ENCODE results near the gene PAK6.

PAK6 gene

DNA sequence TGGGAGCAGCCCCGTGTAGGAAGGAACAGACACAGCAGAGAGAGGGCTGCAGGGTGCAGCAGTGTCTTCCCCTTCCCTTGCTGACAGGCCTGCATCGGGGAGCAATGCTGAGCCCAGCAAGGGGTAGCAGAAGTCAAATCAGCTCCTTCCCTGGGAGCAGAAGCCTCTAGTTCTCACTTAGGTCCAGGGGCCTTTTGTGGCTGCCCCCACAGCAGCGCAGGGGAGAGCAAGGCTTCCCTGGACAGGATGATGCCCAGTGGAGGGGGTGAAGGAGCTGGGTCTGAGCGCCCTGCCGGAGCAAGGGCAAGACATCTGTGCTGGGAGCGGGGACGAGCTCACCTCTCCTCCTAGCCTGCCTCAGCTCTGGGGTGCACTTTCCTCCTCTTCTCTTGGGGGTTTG, 68.0 kb downstream of the PAK6 start:
- in situ Hi-C loops (cut with MboI; ENCODE audit: low sequenced_read_pairs): no loop called here

DNA sequence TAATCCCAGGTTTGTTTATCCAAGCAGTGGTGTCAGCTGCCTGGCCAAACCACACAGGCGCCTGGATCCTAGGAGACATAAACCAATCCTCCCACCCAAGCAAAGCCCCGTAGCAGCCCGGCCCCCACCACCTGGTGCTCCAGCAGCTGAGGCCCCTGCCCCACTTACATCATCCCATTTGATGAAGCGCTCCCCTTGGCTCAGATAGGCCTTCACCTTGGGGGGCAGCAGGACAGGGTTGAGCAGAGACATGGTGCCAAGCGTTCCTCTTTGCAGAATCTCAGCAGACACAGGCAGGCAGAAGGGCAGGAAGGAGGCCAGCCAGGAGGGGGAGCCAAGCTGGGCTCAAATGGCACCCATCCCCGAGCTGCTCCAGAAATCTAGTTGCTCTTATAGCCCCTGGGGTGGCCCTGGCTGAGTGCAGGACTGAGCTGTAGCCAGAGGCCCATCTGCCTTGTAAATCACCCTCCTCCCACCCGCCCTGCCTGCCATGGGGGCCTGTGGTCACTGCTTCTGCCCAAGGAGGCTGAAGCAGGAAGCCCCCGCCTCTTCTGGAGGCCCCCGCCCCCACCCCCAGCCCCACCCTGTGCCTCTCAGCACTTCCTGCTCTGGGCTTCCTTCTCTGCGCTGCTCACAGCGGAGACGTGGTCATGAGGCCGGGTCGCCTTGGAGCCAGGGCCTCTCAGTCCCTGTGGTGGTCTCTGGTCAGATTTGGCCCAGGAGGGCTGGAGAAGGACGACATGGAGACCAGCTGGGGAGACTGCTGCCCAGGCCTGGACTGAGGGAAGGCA, 68.8 kb downstream of the PAK6 start, which contains the start of gene PLCB2:
Gene PLCB2, minus strand, starts transcription at position 515 of the 791 bp plus-strand sequence. Its CDS starts 263 bp downstream, at position 252.
- in situ Hi-C loops (cut with MboI; ENCODE audit: low sequenced_read_pairs): no loop called here

DNA sequence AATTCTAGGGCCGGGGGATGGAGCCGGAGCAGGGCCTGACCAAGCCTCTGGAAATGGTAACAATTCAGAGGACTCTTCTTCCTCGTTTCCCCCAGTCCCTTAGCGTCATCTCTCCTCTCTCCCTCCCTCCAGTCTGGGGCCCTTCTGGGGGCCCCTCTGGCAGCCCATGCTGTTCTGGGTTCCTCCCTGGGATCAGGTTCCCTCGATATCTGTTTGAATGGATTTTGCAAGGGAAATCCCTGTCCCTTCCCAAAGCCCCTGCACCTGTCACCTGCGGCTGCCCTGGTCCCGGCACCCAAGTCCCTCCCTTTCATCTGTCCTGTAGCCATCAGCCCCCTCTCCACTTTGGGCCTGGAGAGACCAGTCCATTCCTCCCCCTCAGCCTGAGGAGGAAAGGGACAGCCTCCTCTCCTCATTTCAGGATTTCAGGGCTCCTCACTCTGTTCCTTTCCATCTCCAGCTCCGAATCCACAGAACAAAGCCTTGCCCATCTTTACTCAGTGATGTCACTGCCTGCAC, 70.5 kb downstream of the PAK6 start:
- in situ Hi-C loops (cut with MboI; ENCODE audit: low sequenced_read_pairs): no loop called here

DNA sequence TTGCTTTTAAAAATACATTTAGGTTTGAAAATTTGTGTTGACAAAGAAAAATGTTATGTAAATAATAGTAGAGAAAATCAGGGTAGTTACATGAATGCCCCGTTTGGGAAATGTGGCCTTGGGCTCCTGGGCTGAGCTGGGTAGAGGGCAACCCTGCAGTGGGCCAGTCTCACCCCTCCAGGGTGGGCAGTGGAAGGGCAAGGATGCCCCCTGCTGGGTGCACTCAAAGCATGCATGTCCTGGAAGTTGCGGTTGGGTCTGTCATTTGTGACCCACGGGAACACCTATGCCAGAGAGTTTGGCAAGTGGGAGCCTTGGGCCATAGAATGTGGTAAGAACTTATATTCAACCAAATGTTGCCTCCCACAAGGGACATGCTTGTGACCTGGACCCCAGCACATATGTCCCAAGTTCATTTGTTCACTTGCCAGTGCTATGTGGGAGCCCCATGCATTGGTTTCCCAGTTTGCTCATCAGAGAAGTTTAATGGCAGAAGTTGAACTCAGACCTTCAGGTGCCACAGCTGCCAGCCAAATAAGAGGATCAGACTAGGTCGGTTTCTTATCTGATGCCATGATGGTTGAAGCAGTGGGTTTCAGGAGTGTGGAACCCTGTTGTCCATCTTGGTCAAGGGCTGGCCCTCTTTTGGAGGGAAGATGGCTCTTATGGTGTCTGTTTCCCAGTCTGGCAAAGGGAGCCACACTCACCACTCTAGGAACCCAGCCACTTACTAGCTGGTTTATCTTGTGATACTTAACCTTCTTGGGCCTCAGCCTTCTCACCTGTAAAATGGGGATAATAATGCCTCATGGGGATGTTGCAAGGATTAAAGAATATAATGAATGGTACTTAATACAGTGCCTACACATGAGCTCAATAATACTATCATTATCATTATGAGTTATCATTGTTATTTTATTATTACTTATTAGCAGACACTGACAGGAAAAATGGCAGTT, 71.4 kb downstream of the PAK6 start:
- in situ Hi-C loops (cut with MboI; ENCODE audit: low sequenced_read_pairs): no loop called here

DNA sequence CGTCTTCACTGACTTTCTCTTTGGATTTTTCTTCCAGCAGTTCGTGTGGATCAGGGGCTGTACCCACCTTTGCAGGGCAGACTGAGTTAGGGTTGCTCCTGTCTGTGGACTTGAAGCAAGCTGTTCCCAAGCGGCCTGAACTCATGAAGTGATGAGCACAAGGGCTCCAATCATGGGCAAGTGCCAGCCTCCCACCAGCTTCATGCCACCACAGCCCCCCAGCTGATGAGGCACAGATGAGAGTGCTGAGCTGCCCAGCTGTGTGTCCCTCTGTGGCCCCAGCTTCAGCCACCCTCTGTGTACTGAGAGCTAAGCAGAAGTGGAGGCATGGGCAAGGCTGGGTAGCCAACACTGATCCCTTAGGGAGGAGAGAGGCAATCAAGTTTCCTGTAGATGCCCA, 72.1 kb downstream of the PAK6 start:
- in situ Hi-C loops (cut with MboI; ENCODE audit: low sequenced_read_pairs): no loop called here

DNA sequence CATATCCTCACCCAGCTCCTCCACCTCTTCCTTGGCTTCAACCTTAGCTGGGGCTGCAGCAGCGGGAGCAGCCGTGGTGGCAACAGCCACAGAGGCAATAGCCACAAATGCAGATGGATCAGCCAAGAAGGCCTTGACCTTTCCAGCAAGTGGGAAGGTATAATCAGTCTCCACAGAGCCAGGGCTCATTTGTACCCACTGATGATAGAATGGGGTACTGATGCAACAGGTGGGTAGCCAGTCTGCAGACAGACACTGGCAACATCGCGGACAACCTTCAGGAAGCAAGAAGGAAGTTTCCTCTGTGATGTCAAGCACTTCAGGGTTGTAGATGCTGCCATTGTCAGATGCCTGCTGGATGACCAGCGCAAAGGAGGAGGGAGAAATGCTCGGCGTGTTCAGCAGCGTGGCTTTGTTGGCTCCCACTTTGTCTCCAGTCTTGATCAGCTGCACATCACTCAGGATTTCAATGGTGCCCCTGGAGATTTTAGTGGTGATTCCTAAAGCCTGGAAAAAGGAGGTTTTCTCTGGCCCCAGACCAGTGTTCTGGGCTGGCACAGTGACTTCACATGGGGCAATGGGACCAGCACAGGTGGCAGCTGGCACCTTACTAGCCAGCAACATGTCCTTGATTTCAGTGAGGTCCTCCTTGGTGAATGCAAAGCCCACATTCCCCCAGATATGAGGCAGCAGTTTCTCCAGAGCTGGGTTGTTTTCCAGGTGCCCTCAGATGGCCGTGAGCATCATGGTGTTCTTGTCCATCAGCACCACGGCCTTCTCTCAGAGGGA, 73.7 kb downstream of the PAK6 start:
- in situ Hi-C loops (cut with MboI; ENCODE audit: low sequenced_read_pairs): no loop called here

DNA sequence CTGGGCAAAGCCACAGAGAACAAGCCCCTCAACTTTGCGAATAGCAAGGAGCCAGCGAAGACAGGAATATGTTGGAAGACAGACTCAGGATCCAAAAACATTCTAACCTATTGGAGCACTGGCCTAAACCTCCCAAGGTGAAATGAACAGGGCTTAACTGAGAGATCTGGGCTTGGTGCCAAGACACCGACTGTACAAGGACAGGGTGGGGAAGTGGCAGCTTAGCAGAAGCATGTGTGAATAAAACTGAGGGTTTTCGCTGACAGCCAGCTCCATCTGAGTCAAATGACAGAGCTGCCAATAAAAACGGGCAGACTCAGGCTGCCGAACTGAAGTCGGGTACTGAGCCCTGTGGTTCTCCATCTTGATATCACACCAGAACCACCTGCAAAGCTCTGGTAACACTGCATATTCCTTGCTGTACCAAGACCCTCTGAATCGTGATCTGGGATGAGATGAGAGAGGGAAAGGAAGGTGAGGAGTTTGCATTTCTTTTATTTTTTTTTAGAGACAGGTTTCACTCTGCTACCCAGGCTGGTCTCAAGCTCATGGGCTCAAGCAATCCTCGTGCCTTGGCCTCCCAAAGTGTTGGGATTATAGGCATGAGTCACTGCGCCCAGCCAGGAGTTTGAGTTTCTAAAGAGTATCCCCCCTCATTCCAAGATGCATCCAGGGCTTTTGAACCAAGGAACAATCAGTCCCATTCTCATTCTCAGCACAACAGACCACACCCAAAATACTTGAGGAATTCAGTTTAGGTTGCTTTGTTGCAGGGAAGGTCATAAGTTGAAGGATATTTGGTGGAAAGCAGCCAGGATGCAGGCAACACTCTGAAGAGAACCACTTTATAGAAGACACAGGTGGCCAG, 74.9 kb downstream of the PAK6 start:
- in situ Hi-C loops (cut with MboI; ENCODE audit: low sequenced_read_pairs): no loop called here

DNA sequence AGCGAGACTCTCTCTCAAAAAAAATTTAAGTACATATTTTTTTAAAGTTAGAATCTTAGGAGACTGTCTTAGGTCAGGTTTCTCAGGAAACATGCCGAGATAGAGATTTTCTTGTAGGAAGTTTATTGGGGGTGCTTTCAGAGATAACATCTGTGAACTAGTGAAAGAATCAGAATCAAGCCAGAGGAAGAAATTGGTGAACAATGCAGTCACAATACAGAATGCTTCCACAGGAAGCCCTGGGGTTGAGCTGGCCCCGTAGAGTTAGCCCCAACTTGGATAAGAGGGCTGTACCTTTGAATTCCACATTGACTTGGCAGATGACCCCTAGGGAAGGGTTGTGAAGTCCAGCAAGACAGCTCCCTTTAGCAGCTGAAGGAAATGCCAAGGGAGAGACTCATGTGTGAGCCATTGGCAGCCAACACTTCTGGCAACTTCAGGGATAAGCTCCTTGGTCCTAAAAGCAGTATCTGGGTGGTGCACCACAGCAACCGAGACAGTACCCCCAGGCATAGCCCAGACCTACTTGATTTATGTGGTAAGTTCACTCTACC, 75.9 kb downstream of the PAK6 start:
- in situ Hi-C loops (cut with MboI; ENCODE audit: low sequenced_read_pairs): no loop called here

DNA sequence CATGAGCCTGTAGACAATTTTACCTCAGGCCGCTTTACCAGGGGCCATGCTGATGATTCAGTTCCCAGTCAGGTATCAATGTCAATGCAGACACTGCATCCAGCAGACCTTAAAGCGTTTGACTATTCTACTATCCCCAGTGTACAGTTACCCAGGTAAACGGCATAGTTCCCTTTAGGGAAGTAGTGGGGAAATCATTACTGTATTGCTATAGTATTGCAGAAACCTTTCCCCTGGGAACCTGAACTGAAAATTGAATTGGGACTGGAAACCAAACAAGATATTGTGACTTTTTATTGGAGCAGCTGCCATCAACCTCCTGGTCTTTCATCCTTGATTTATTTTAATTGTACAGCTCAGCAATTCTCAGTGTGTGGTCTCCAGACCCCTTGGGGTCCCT, 78.1 kb downstream of the PAK6 start:
- in situ Hi-C loops (cut with MboI; ENCODE audit: low sequenced_read_pairs): no loop called here

DNA sequence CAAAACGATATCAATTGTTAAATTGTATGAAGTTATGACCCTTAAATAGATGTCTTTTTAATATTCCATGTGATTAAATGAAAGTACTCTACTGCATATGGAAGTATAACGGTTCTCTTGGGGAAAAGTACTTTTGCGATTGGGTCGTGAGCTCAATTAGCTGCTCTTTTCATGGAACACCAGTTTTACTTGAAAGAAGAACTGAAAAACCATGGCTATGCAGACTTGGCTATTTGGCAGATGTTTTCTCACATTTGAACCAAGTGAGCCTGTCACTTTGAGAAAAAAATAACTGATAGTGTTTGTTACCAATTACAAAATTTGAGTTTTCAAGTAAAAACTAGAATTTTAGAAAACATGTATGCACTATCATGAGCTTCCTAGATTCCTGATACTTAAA, 78.7 kb downstream of the PAK6 start:
- in situ Hi-C loops (cut with MboI; ENCODE audit: low sequenced_read_pairs): no loop called here

DNA sequence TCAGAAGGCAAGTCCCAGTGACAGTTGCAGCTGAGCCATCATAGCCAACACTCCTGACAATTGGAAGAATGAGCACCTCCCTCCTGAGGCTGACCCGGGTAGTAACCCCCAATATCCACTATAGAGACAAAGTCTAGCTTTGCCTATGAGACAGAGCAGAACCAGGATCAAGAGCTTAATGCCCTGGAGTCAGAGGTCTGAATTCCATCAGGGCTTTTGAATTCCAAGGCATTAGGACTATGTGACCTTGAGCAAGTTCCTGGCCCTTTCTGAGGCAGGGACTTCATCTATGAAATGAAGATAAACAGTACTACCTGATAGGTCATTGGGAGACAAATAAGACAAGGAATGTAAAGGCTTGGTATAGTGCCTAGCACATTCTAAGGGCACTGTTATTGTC, 81.5 kb downstream of the PAK6 start:
- in situ Hi-C loops (cut with MboI; ENCODE audit: low sequenced_read_pairs): no loop called here

DNA sequence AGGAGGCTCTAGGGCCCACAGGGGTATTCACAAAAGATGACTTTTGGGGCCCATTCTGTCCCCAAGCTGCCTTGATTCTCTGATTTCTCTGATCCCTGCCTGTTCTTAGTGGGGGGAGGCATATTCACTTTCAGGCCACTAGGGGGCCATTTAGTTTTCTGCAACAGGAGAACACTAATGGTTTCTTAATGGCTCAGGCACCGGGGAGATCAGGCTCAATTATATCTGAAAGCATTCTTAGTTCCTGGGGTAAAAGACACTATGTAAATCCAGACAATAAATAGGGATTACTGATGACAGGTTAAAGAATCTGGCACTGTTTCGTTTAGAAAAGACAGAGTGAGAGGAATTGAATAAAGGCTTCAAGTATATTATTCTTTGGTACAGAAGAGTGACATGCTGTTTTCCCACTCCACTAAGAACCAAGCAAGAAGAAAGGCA, 82.1 kb downstream of the PAK6 start:
- in situ Hi-C loops (cut with MboI; ENCODE audit: low sequenced_read_pairs): no loop called here

DNA sequence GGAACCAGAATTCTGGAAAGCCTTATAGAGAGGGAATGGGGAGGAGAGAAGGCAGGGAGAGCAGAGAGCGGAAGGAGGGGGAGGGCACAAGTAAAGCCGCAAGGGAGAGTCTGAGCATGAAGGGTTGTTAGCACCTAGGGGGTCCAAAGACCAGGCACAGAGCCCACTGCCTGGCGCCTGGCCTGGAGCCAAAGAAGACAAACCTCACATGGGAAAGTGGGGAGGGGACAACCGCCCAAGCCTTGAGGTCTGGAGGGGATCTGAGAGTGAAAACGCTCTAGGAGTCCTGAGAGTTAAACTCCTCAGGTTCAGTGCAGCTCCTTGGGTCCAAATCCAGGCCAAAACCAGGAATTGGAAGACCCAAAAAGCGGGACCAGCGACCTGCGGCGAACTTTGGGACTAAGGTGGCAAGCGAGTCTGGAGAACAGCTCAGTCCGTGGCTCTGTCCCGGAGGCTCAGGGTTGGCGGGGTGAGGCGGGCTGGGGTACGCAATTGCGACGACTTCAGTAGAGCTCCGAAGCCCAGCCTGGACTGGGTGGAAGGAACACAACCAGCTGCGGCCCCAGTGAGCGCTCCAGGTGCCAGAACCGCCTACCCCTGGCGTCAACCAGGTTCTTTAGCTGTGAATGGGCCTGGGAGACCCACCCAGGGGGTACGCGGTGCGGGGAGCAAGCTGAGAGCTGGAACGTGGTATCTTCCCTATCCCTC, 83.8 kb downstream of the PAK6 start:
- in situ Hi-C loops (cut with MboI; ENCODE audit: low sequenced_read_pairs): no loop called here

DNA sequence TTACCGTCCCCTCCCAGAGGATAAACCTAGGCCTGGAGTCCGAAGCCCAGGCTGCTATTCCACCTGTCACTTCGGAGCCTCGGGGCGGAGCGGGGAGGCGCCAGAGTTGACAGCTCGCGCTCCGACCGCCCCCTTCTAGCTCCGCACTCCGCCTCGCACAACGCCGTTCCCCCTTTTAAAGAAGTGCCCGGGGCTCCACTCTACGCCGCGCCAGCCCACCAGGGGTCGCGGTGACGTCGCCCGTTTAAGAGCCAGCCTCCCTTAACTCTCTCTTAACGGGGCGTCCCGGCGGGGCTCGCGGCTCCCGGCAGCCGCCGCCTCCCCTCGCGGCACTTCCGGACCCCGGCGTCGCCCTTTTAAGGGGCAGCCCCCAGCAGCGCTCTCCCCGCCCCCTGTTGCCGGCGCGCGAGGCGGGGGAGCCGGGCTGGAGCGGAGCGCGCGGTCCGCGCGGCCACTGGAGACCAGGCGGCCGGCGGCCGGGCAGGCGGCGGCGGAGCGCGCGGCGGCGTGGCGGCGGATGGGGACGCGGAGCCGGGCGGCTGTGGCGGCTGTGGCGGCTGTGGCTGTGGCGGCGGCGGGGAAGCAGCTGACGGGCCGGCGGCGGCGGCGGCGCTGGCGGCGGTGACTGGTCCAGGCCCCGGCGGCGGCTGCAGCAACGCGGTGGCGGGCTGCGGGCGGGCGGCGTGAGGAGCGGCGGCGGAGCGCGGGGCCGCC, 84.5 kb downstream of the PAK6 start, which contains the start of gene INAFM2:
Gene INAFM2, plus strand, starts transcription at position 454 of the 714 bp plus-strand sequence. CDS start 364 bp downstream, outside the sequence.
- in situ Hi-C loops (cut with MboI; ENCODE audit: low sequenced_read_pairs): no loop called here

DNA sequence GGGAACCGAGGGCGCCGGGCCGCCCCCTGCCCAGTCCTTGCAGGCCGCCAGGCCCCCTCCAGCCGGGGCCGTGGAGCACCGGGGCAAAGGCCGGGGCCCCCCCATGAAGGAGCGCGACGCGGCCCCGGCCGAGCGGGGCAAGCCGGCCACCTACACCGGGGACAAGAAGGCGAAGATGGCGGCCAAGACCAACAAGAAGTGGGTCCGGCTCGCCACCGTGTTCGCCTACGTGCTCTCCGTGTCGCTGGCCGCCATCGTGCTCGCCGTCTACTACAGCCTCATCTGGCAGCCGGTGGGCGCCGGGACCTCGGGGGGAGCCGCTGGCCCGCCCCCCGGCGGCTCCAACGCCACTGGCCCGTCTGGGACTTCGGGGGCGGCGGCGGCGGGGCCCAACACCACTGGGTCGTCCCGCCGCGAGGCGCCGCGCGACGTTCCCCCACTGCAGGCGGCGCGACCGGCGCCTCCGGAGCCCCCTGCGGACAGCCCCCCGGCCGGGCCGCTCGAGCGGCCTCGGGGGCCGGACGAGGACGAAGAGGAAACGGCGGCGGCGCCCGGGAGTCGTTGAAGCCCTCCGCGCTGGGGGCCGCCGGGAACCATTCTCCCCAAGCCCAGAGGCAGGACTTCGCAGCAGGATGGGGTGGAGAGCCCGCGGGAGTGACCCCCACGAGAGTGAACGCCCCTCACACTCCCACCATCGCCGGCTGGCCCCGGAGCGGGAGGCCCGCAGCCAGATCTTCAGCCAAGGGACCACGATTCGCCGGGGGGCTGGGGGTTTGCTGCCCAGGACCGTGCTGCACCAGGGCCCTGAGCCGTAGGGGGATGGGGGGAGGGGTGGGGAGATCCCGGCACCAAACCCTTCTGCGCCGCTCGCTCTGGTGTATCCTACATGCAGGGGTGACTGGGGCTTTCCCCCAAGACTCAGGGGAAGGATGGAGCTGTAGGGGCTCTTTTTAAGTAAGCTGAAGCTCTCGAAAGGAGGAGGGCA, 85.4 kb downstream of the PAK6 start:
- in situ Hi-C loops (cut with MboI; ENCODE audit: low sequenced_read_pairs): no loop called here

DNA sequence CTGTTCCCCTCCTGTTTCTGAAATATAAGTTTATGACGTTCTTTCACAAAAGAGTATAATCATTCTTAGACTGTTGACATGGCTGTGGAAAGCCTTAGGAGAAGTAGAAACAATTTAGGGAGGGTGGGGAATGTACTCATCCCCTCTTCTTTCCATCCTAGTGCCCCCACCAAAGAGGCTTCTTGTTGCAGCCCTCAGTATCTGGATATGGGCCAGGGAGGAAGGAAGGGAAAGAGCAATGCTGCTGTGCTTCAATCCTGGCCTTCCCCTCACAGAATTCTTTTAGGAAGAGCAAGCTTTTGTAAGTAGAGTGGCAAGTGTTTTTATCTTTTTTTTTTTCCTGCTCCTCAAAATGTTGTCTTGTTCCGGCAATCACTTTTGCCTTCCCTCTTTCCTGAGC, 86.3 kb downstream of the PAK6 start:
- in situ Hi-C loops (cut with MboI; ENCODE audit: low sequenced_read_pairs): no loop called here

DNA sequence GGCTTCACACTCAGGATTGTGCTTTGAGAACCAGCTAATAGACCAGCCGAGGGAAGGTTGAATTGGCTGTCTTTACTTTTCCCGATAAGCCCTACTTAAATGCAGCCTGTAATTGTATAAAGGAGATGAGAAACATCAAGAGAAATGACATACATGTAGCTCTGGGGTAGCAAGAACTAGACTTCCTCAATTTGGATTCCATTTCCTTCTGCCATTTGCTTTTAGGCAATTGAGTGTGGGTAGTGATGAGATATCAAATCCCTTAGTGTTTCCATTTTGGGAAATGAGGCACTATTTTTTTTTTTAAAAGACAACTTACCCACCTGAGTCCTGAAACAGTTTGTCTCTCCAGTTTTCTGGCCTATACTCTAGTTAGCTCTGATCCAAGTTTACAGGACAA, 86.8 kb downstream of the PAK6 start:
- in situ Hi-C loops (cut with MboI; ENCODE audit: low sequenced_read_pairs): no loop called here

All from HL-60/S4 treated with phorbol 12-myristate 13-acetate at 8.2 ng/mL for 4 days and 3 days (cell line).